ENCODE results near the gene PAX8. TPM values are rescaled to one million over a fixed set of nuclear protein-coding genes. Genes with fewer than 3 reads are reported as not detected.

The PAX8 gene
- total and polyA plus RNA-seq, 2 experiments from 2014 or later, result 0.21 to 0.32 TPM

DNA sequence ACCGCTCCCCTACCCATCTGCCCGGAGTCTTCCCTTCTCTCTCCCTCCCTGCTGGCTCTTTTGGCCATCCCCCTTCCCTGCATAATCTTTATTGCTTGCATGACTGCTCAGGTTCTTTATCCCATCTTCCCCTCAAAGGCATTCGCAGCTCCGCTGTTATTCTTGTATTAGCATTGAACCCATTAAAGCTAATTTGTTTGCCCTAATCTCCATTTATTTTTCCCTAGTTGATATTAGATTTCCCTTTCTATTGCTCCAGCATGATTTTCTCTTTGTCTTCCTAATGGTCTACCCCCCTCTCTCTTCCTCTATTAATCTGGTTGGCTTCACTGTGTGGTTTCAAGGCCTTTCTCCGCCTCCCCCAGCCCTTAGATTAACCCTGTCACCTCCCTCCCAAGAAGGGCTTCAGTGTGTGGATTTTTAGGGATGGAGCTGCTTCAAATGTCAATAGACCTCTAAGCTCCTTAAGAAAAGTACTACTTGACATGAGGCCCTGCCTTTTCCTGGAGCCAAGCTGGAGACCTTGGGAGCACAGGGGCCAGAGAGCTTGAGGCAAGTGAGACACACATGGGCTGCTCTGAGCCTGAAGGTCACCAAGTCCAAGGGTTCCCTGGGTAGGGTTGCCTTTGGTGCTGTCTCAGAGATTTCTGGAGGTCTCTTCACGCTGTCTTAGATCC, 20.1 kb downstream of the PAX8 start:
- Histone ChIP-seq H3K4me1 (ENCODE audit: insufficient read depth) (peaks cover 7% of the 10 kb centered on the region), H4K20me1 (replicated peaks; ENCODE audit: insufficient read depth) (no peaks in the 10 kb centered on the region), H3K36me3 (ENCODE audit: insufficient read depth) (no peaks in the 10 kb centered on the region), H3K9me2 (ENCODE audit: insufficient read depth) (no peaks in the 10 kb centered on the region), H3K27ac (ENCODE audit: low read depth) (no peak overlapping the region), H3K4me2 (no peak overlapping the region), H2AFZ (no peak overlapping the region), H3K27me3 (ENCODE audit: insufficient read depth) (no peaks in the 10 kb centered on the region), H3K79me2 (replicated peaks; ENCODE audit: insufficient read depth) (no peaks in the 10 kb centered on the region), H3F3A (replicated peaks; ENCODE audit: low read depth) (no peaks in the 10 kb centered on the region), H3K4me3 (no peak overlapping the region)
- TF ChIP-seq STAT1 (IDR thresholded peaks at IDR 0.05; ENCODE audit: unreplicated experiment), result no peak
- no peak for TF ChIP-seq CREB1 (CRISPR knock-in tag; IDR thresholded peaks at IDR 0.05; ENCODE audit: low read depth)
- TF ChIP-seq, protein P1, sequence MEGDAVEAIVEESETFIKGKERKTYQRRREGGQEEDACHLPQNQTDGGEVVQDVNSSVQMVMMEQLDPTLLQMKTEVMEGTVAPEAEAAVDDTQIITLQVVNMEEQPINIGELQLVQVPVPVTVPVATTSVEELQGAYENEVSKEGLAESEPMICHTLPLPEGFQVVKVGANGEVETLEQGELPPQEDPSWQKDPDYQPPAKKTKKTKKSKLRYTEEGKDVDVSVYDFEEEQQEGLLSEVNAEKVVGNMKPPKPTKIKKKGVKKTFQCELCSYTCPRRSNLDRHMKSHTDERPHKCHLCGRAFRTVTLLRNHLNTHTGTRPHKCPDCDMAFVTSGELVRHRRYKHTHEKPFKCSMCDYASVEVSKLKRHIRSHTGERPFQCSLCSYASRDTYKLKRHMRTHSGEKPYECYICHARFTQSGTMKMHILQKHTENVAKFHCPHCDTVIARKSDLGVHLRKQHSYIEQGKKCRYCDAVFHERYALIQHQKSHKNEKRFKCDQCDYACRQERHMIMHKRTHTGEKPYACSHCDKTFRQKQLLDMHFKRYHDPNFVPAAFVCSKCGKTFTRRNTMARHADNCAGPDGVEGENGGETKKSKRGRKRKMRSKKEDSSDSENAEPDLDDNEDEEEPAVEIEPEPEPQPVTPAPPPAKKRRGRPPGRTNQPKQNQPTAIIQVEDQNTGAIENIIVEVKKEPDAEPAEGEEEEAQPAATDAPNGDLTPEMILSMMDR (conservative IDR thresholded peaks at IDR 0.05; ENCODE audit: low read depth in 2 of 2), result no peak
- TF ChIP-seq ZNF114 (CRISPR knock-in tag; IDR thresholded peaks at IDR 0.05), result no peak
- TF ChIP-seq EZH2 (IDR thresholded peaks at IDR 0.05; ENCODE audit: low read depth, unreplicated experiment), result no peak
- TF ChIP-seq EZH2phosphoT487 (IDR thresholded peaks at IDR 0.05; ENCODE audit: unreplicated experiment), result no peak
- TF ChIP-seq ZNF331 (CRISPR knock-in tag; IDR thresholded peaks at IDR 0.05; ENCODE audit: low read depth), result no peak
- TF ChIP-seq, protein P2, sequence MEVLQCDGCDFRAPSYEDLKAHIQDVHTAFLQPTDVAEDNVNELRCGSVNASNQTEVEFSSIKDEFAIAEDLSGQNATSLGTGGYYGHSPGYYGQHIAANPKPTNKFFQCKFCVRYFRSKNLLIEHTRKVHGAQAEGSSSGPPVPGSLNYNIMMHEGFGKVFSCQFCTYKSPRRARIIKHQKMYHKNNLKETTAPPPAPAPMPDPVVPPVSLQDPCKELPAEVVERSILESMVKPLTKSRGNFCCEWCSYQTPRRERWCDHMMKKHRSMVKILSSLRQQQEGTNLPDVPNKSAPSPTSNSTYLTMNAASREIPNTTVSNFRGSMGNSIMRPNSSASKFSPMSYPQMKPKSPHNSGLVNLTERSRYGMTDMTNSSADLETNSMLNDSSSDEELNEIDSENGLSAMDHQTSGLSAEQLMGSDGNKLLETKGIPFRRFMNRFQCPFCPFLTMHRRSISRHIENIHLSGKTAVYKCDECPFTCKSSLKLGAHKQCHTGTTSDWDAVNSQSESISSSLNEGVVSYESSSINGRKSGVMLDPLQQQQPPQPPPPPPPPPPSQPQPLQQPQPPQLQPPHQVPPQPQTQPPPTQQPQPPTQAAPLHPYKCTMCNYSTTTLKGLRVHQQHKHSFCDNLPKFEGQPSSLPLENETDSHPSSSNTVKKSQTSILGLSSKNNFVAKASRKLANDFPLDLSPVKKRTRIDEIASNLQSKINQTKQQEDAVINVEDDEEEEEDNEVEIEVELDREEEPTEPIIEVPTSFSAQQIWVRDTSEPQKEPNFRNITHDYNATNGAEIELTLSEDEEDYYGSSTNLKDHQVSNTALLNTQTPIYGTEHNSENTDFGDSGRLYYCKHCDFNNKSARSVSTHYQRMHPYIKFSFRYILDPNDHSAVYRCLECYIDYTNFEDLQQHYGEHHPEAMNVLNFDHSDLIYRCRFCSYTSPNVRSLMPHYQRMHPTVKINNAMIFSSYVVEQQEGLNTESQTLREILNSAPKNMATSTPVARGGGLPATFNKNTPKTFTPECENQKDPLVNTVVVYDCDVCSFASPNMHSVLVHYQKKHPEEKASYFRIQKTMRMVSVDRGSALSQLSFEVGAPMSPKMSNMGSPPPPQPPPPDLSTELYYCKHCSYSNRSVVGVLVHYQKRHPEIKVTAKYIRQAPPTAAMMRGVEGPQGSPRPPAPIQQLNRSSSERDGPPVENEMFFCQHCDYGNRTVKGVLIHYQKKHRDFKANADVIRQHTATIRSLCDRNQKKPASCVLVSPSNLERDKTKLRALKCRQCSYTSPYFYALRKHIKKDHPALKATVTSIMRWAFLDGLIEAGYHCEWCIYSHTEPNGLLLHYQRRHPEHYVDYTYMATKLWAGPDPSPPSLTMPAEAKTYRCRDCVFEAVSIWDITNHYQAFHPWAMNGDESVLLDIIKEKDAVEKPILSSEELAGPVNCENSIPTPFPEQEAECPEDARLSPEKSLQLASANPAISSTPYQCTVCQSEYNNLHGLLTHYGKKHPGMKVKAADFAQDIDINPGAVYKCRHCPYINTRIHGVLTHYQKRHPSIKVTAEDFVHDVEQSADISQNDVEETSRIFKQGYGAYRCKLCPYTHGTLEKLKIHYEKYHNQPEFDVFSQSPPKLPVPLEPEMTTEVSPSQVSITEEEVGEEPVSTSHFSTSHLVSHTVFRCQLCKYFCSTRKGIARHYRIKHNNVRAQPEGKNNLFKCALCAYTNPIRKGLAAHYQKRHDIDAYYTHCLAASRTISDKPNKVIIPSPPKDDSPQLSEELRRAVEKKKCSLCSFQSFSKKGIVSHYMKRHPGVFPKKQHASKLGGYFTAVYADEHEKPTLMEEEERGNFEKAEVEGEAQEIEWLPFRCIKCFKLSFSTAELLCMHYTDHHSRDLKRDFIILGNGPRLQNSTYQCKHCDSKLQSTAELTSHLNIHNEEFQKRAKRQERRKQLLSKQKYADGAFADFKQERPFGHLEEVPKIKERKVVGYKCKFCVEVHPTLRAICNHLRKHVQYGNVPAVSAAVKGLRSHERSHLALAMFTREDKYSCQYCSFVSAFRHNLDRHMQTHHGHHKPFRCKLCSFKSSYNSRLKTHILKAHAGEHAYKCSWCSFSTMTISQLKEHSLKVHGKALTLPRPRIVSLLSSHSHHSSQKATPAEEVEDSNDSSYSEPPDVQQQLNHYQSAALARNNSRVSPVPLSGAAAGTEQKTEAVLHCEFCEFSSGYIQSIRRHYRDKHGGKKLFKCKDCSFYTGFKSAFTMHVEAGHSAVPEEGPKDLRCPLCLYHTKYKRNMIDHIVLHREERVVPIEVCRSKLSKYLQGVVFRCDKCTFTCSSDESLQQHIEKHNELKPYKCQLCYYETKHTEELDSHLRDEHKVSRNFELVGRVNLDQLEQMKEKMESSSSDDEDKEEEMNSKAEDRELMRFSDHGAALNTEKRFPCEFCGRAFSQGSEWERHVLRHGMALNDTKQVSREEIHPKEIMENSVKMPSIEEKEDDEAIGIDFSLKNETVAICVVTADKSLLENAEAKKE (CRISPR knock-in tag; IDR thresholded peaks at IDR 0.05), result no peak
- Mint-ChIP-seq H3K4me1 (peaks cover 17% of the 10 kb centered on the region), H3K9me3 (no peaks in the 10 kb centered on the region), H3K27ac (no peak overlapping the region), H3K27me3 (ENCODE audit: insufficient read depth, low read depth, poor library complexity) (peaks cover 10% of the 10 kb centered on the region), H3K4me3 (no peak overlapping the region), H3K36me3 (ENCODE audit: low read depth) (no peaks in the 10 kb centered on the region)
- ATAC-seq (no peak), DNase-seq (ENCODE audit: low spot score) (no peak)

Measured in GM23338 (cell line).